Measurements from ENCODE around the gene SKIC8. TPM values are rescaled to one million over a fixed set of nuclear protein-coding genes. Genes with fewer than 3 reads are reported as not detected.

Gene SKIC8
- total RNA-seq, 4 donors from 2014 or later = 9.0 to 51.4 (median 44.1) TPM

- Histone ChIP-seq H3K36me3 (no peaks in the 10 kb centered on the region), H3K4me3 (no peak overlapping the region), H3K27me3 (peaks cover 15% of the 10 kb centered on the region), H3K4me1 (peaks cover 0 to 9% (median 0%) of the 10 kb centered on the region in 4 donors), H3K27ac (no peak overlapping the region), H3K9me3 (no peaks in the 10 kb centered on the region)
- intact Hi-C loops (cut with DNase I; ENCODE audit: low total_unique reads) = loop anchor here (2.0 to 5.0 kb wide), 3 partner anchors 115 to 174 kb away; partner anchors contain the start of gene IREB2
- in situ Hi-C loops (cut with MboI; ENCODE audit: low pct_ligation_motif_present in 1 of 4, low pct_unique_long_range_greater_than_20kb in 1 of 4, low sequenced_read_pairs in 3 of 4) = no loop called here
- TF ChIP-seq CTCF (IDR thresholded peaks at IDR 0.05) = no peak
- TF ChIP-seq POLR2A (IDR thresholded peaks at IDR 0.05) = no peak
- TF ChIP-seq POLR2AphosphoS5 (IDR thresholded peaks at IDR 0.05) = no peak
- TF ChIP-seq EP300 (IDR thresholded peaks at IDR 0.05; ENCODE audit: low read depth) = no peak
- WGBS, 2 donors (ENCODE audit: low coverage in 1 of 2) = 42 to 67% methylated on average over 1 to 6 of the region's 6 CpGs
- no peak for DNase-seq
These were observed 8.6 kb upstream of the SKIC8 start for GRCh38 chr15:78307976-78308375.

- intact Hi-C loops (cut with DNase I; ENCODE audit: low total_unique reads) = loop anchor here (5.0 kb wide), 2 partner anchors 131 to 176 kb away; partner anchors contain the start of gene IREB2
- H3K27ac ChIP-seq = no peak overlapping the region
- WGBS, 2 donors (ENCODE audit: low coverage in 1 of 2) = 76% methylated on average over 3 of the region's 3 CpGs; no CpG with 5 or more reads in 1 of the 2 donors
- H3K4me3 ChIP-seq = no peak overlapping the region
- no peaks in the 10 kb centered on the region for H3K9me3 ChIP-seq
- peaks cover 0 to 9% (median 0%) of the 10 kb centered on the region in 4 donors for H3K4me1 ChIP-seq
- no peaks in the 10 kb centered on the region for H3K36me3 ChIP-seq
- TF ChIP-seq EP300 (IDR thresholded peaks at IDR 0.05; ENCODE audit: low read depth) = no peak
- no peak for TF ChIP-seq POLR2A (IDR thresholded peaks at IDR 0.05)
- TF ChIP-seq POLR2AphosphoS5 (IDR thresholded peaks at IDR 0.05) = no peak
- TF ChIP-seq CTCF (IDR thresholded peaks at IDR 0.05) = no peak
- peaks cover 15% of the 10 kb centered on the region for H3K27me3 ChIP-seq
- in situ Hi-C loops (cut with MboI; ENCODE audit: low pct_ligation_motif_present in 1 of 4, low pct_unique_long_range_greater_than_20kb in 1 of 4, low sequenced_read_pairs in 3 of 4) = no loop called here
- DNase-seq = no peak
These were observed 6.9 kb upstream of the SKIC8 start for GRCh38 chr15:78306176-78306774.

- intact Hi-C loops (cut with DNase I; ENCODE audit: low total_unique reads) (loop anchor here (5.0 kb wide), 2 partner anchors 133 to 178 kb away; partner anchors contain the start of gene IREB2), in situ Hi-C loops (cut with MboI; ENCODE audit: low pct_ligation_motif_present in 1 of 4, low pct_unique_long_range_greater_than_20kb in 1 of 4, low sequenced_read_pairs in 3 of 4) (no loop called here)
- TF ChIP-seq CTCF (IDR thresholded peaks at IDR 0.05) (no peak), POLR2AphosphoS5 (IDR thresholded peaks at IDR 0.05) (no peak), POLR2A (IDR thresholded peaks at IDR 0.05) (no peak), EP300 (IDR thresholded peaks at IDR 0.05; ENCODE audit: low read depth) (no peak)
- Histone ChIP-seq H3K27ac (no peak overlapping the region), H3K36me3 (no peaks in the 10 kb centered on the region), H3K4me1 (peaks cover 0 to 13% (median 3%) of the 10 kb centered on the region in 4 donors), H3K9me3 (no peaks in the 10 kb centered on the region), H3K4me3 (no peak overlapping the region), H3K27me3 (peaks cover 15% of the 10 kb centered on the region)
- DNase-seq = no peak
- 85% methylated on average over 9 of the region's 9 CpGs; no CpG with 5 or more reads in 1 of the 2 donors for WGBS, 2 donors (ENCODE audit: low coverage in 1 of 2)
These were observed 5.0 kb upstream of the SKIC8 start for GRCh38 chr15:78304216-78305066.

- in situ Hi-C loops (cut with MboI; ENCODE audit: low pct_ligation_motif_present in 1 of 4, low pct_unique_long_range_greater_than_20kb in 1 of 4, low sequenced_read_pairs in 3 of 4) = no loop called here
- peaks cover 10% of the 10 kb centered on the region for H3K27me3 ChIP-seq
- no peaks in the 10 kb centered on the region for H3K36me3 ChIP-seq
- WGBS, 2 donors (ENCODE audit: low coverage in 1 of 2) = 72 to 79% methylated on average over 5 of the region's 5 CpGs
- TF ChIP-seq POLR2AphosphoS5 (IDR thresholded peaks at IDR 0.05) (no peak), EP300 (IDR thresholded peaks at IDR 0.05; ENCODE audit: low read depth) (no peak), POLR2A (IDR thresholded peaks at IDR 0.05) (no peak), CTCF (IDR thresholded peaks at IDR 0.05) (no peak)
- peaks cover 7 to 16% (median 13%) of the 10 kb centered on the region in 4 donors for H3K4me1 ChIP-seq
- H3K9me3 ChIP-seq = no peaks in the 10 kb centered on the region
- DNase-seq = no peak
- no peak overlapping the region for H3K4me3 ChIP-seq
- intact Hi-C loops (cut with DNase I; ENCODE audit: low total_unique reads) = no loop called here
- no peak overlapping the region for H3K27ac ChIP-seq
These were observed 3.3 kb upstream of the SKIC8 start for GRCh38 chr15:78302579-78303312.
